Ecto neural progenitor cell (in vitro differentiated cells): Measurements from ENCODE around the gene IRX4.

Source experiments
- DNase-seq: peaks from one replicate; pipeline ENCODE4 v3.0.0-alpha.2; 2018; ENCODE audit warnings: low spot score

IRX4 gene

DNA sequence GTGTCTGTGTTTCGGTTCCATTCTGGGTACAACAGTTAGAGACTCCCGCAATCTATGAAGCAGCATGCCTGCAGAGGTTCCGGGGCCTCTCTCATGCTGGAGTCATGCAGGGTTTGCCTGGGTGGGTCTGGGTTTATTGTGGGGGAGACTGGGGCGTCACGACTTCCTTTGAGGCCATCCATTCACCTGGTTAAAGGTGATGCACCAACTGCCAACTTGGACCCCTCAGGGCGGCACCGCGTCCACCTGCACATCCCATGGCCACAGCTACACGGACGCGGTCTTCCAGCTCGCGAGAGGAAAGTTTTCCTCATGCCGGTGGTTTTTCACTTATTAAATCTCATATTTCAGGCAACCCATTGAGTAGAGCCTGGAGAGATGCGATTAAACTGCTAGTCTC is 30.9 kb upstream of the IRX4 start:
- DNase-seq, result no peak

- no peak for DNase-seq
These were observed 30.3 kb upstream of the IRX4 start for GRCh38 chr5:1912951-1913565.

GRCh38 chr5:1911773-1912235 is 29.1 kb upstream of the IRX4 start:
- DNase-seq, result no peak

GRCh38 chr5:1910861-1911772 is 28.4 kb upstream of the IRX4 start:
- DNase-seq, result no peak

DNA sequence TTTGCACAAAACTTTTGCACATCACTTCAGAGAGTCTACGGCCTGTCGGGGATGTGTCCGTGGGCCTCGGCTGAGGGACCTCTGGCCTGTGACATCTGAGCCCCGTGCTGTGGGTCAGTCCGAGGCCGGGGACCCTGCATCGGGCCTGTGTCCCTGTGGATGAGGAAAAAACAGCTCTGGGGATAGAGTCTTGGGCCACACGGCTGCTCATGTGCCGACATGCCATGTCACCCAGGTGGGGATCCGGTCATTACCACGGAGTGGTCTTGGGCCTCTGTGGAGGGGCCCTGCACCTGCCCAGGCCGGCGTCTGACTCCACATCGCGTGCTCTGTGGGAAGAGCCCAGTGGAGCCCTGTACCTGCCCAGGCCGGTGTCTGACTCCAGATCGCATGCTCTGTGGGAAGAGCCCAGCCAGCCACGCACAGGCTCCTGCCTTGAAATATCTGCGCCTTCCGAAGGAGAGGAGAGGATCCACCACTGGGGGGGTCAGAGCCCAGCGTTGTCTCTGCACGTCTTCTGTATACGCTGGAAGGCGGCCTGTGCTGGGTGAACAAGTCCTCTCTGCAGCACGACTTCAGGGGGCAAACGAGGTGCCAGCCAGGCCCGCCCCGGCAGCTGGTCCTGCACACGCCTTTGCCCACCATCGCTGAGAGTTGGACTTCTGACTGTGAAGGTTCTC is 27.5 kb upstream of the IRX4 start:
- DNase-seq, result no peak

- DNase-seq, result no peak
These were observed 26.7 kb upstream of the IRX4 start for GRCh38 chr5:1909346-1909985.

GRCh38 chr5:1908931-1909330 is 26.2 kb upstream of the IRX4 start:
- no peak for DNase-seq

- no peak for DNase-seq
These were observed 24.9 kb upstream of the IRX4 start for GRCh38 chr5:1907616-1908015.

- no peak for DNase-seq
These were observed 22.4 kb upstream of the IRX4 start for GRCh38 chr5:1905108-1905507.

DNA sequence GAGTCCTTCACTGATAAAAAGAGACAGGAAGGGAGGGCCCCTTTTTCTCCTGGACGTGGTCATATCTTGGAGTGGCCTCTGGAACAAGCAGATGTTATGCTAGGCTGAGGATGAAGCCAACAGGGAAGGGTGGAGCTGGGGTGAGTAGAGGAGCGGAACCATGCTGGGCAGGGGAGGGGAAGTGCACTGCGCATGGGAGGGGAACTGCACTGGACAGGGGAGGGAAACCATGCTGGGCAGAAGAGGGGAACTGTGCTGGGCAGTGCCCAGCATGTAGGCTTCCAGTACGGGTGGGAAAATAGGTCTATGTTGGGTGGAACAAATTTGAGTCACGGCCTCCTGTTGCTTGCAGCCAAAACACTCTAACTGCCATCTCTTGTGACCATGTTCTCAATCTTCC is 19.3 kb upstream of the IRX4 start:
- no peak for DNase-seq

- no peak for DNase-seq
These were observed 18.3 kb upstream of the IRX4 start for GRCh38 chr5:1901061-1901460.

DNA sequence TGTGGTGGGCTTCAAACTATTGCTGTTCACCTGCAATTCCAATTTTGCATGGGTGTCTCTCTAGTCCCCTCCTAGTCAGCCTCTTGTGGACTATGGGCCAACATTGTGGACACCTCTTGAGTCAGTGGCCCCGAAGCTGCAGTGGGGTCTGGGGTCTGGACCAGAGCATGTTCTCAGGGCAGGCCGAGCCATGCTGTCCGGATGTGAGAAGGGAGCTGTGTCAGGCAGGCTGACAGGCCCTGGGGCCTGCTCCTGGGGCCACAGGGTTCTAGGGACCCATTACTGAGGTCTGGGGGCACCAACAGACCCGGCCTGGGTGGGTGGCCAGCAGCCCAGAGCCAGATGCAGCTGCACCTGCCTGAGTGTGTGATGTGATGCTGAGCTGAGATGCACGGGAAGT is 16.5 kb upstream of the IRX4 start:
- DNase-seq, result no peak

GRCh38 chr5:1897816-1898450 is 15.2 kb upstream of the IRX4 start:
- no peak for DNase-seq

GRCh38 chr5:1897386-1897785 is 14.7 kb upstream of the IRX4 start:
- no peak for DNase-seq

GRCh38 chr5:1896602-1897376 is 14.1 kb upstream of the IRX4 start:
- DNase-seq, result no peak

- no peak for DNase-seq
These were observed 13.2 kb upstream of the IRX4 start for GRCh38 chr5:1895739-1896420.

GRCh38 chr5:1894243-1894642 is 11.5 kb upstream of the IRX4 start:
- no peak for DNase-seq

- no peak for DNase-seq
These were observed 11.0 kb upstream of the IRX4 start for GRCh38 chr5:1893754-1894153.

GRCh38 chr5:1892685-1893445 is 10.1 kb upstream of the IRX4 start:
- no peak for DNase-seq

DNA sequence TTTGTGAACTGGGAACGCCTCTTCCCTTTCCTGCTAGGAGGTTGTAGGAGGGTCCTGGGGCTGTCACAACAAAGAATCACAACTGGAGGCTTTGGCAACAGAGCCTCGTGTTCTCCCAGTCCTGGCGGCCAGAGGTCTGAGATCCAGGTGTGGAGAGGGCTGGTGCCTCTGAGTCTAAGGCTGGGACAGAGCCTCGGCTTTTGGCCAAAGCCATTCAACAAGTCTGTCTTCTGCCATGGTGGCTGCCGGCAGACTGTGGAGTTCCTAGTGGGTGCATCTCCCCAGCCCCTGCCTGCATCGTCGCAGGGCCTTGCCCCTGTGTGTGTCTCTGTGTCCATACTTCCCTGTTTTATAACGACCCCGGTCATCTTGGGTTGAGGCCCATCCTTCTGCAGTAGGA is 9.5 kb upstream of the IRX4 start:
- DNase-seq, result no peak
